Right ventricle myocardium superior (tissue), 1 donor: Measurements from ENCODE around the gene SYF2. TPM values are rescaled to one million over a fixed set of nuclear protein-coding genes. Genes with fewer than 3 reads are reported as not detected.
"Not testable (repeated sequence)": the region's sequence is repeated elsewhere in the genome, so short reads cannot be mapped to it uniquely, and the experiment has no call there.

Experiments
- ATAC-seq: fragments of 200-7000 bp; cut with Tn5 transposase; one replicate; pipeline ENCODE4 v1.9.1; 2020; ENCODE audit warnings: mild to moderate bottlenecking; ENCODE audit not compliant: poor library complexity
- DNase-seq: peaks from one replicate; pipeline ENCODE4 v3.0.0-alpha.2; 2020
- intact Hi-C: fragments of 100-400 bp; cut with DNase I; formaldehyde crosslinking; loops from one replicate; pipeline ENCODE4 v1.11.2; 2022
- total RNA-seq: library from RNA; stranded (reverse); fragmentation: NEBNext Ultra II Directional; extraction: Animal tissue kit (Norgen Biotek cat#: 25700); gene quantifications from one replicate; pipeline ENCODE4 v1.2.1, GENCODE V29; 2021
- donor health status: DM: no; HTN: yes; CAD: no; lungs with severe emphysema.

The SYF2 gene
- total RNA-seq, 1 donor from 2014 or later: 31.1 TPM

GRCh38 chr1:25247829-25248754 lies 15.8 kb upstream of the SYF2 start:
- DNase-seq: no peak
- ATAC-seq: no peak
- intact Hi-C loops: loop anchor here (10.0 kb wide), 1 partner anchor 567 kb away; the partner anchor contains the start of gene MTFR1L

GRCh38 chr1:25247024-25247828 lies 14.9 kb upstream of the SYF2 start, which contains the start of gene RSRP1:
RSRP1 (minus strand) TSS chr1:25247454; CDS start chr1:25246963, 491 bp downstream.
- ATAC-seq (peak; percentile 95), DNase-seq (peak; percentile 100)
- intact Hi-C loops: loop anchor here (10.0 kb wide), 1 partner anchor 568 kb away; the partner anchor contains the start of gene MTFR1L

- DNase-seq (no peak), ATAC-seq (no peak)
- intact Hi-C loops: loop anchor here (10.0 kb wide), 1 partner anchor 568 kb away; the partner anchor contains the start of gene MTFR1L
Observed at GRCh38 chr1:25246600-25247023, 14.3 kb upstream of the SYF2 start.

- intact Hi-C loops: loop anchor here (10.0 kb wide), 1 partner anchor 569 kb away; the partner anchor contains the start of gene MTFR1L
- ATAC-seq (peak; percentile 0), DNase-seq (peak; percentile 58)
Observed at GRCh38 chr1:25245809-25246599, 13.7 kb upstream of the SYF2 start.

- intact Hi-C loops: loop anchor here (10.0 kb wide), 1 partner anchor 569 kb away; the partner anchor contains the start of gene MTFR1L
- ATAC-seq (no peak), DNase-seq (no peak)
Observed at GRCh38 chr1:25245393-25245792, 13.1 kb upstream of the SYF2 start.

- intact Hi-C loops: loop anchor here (10.0 kb wide), 1 partner anchor 571 kb away; the partner anchor contains the start of gene MTFR1L
- no peak for ATAC-seq
- no peak for DNase-seq
Observed at GRCh38 chr1:25243907-25244306, 11.6 kb upstream of the SYF2 start.

GRCh38 chr1:25239681-25240541 lies 7.6 kb upstream of the SYF2 start:
- intact Hi-C loops: loop anchor here (10.0 kb wide), 1 partner anchor 575 kb away; the partner anchor contains the start of gene MTFR1L
- DNase-seq: peak; percentile 95

GRCh38 chr1:25238046-25238445 lies 5.7 kb upstream of the SYF2 start:
- DNase-seq (no peak), ATAC-seq (no peak)
- intact Hi-C loops: no loop called here

More at GRCh38 chr1:25239681-25240541, 7.6 kb upstream of the SYF2 start:
- ATAC-seq: peak; percentile 92

GRCh38 chr1:25236261-25236660 lies 4.0 kb upstream of the SYF2 start:
- ATAC-seq, DNase-seq, intact Hi-C loops: not testable (repeated sequence)

GRCh38 chr1:25235411-25235810 lies 3.1 kb upstream of the SYF2 start:
- DNase-seq, ATAC-seq, intact Hi-C loops: not testable (repeated sequence)

GRCh38 chr1:25232866-25233784 lies 823 bp upstream of the SYF2 start:
- intact Hi-C loops: no loop called here
- peak; percentile 88 for ATAC-seq
- DNase-seq: peak; percentile 85

GRCh38 chr1:25223471-25223870 lies 8.8 kb downstream of the SYF2 start:
- DNase-seq: no peak
- intact Hi-C loops: loop anchor here (10.0 kb wide), 1 partner anchor 569 kb away; no protein-coding TSS in a partner anchor
- ATAC-seq: no peak

GRCh38 chr1:25222606-25223005 lies 9.7 kb downstream of the SYF2 start:
- DNase-seq (no peak), ATAC-seq (no peak)
- intact Hi-C loops: loop anchor here (10.0 kb wide), 1 partner anchor 568 kb away; no protein-coding TSS in a partner anchor

- DNase-seq: no peak
- ATAC-seq: no peak
- intact Hi-C loops: loop anchor here (10.0 kb wide), 1 partner anchor 566 kb away; no protein-coding TSS in a partner anchor
Observed at GRCh38 chr1:25220666-25221065, 11.6 kb downstream of the SYF2 start.

GRCh38 chr1:25219661-25220251 lies 12.5 kb downstream of the SYF2 start:
- no peak for DNase-seq
- intact Hi-C loops: loop anchor here (10.0 kb wide), 1 partner anchor 565 kb away; no protein-coding TSS in a partner anchor
- no peak for ATAC-seq
